Measurements from ENCODE around the gene THAP7. TPM values are rescaled to one million over a fixed set of nuclear protein-coding genes. Genes with fewer than 3 reads are reported as not detected.

The THAP7 gene
- total RNA-seq, 1 experiment from 2014 or later = 23.5 TPM

GRCh38 chr22:20986365-20986764, 15.6 kb downstream of the THAP7 start:
- DNase-seq (ENCODE audit: low read depth, low spot score) (no peak), ATAC-seq (no peak)
- Histone ChIP-seq H3K27me3 (ENCODE audit: control insufficient read depth, insufficient read depth, low read length) (no peaks in the 10 kb centered on the region), H3K4me1 (ENCODE audit: control insufficient read depth, insufficient read depth, low read length) (0 out of 2 replicates have a peak, but pooled peaks cover 2% of the 10 kb centered on the region), H3K9me3 (ENCODE audit: control insufficient read depth, insufficient read depth, low read depth, low read length) (no peaks in the 10 kb centered on the region), H3K27ac (ENCODE audit: low read length) (no peak overlapping the region), H3K4me3 (ENCODE audit: low read depth in 2 of 2, low read length in 2 of 2) (no peak overlapping the region), H3K36me3 (ENCODE audit: control insufficient read depth, insufficient read depth, low read length) (no peaks in the 10 kb centered on the region; the same call in 1 of the 2 replicates)
- TF ChIP-seq SIN3A (IDR thresholded peaks at IDR 0.05; ENCODE audit: borderline replicate concordance, insufficient read depth, low read depth, low read length) (no peak), CTCF (IDR thresholded peaks at IDR 0.05) (no peak), TCF7L2 (IDR thresholded peaks at IDR 0.05; ENCODE audit: low read depth, low read length) (no peak), POLR2AphosphoS5 (IDR thresholded peaks at IDR 0.05; ENCODE audit: low read depth, low read length) (no peak)
- TF ChIP-seq, protein P1, sequence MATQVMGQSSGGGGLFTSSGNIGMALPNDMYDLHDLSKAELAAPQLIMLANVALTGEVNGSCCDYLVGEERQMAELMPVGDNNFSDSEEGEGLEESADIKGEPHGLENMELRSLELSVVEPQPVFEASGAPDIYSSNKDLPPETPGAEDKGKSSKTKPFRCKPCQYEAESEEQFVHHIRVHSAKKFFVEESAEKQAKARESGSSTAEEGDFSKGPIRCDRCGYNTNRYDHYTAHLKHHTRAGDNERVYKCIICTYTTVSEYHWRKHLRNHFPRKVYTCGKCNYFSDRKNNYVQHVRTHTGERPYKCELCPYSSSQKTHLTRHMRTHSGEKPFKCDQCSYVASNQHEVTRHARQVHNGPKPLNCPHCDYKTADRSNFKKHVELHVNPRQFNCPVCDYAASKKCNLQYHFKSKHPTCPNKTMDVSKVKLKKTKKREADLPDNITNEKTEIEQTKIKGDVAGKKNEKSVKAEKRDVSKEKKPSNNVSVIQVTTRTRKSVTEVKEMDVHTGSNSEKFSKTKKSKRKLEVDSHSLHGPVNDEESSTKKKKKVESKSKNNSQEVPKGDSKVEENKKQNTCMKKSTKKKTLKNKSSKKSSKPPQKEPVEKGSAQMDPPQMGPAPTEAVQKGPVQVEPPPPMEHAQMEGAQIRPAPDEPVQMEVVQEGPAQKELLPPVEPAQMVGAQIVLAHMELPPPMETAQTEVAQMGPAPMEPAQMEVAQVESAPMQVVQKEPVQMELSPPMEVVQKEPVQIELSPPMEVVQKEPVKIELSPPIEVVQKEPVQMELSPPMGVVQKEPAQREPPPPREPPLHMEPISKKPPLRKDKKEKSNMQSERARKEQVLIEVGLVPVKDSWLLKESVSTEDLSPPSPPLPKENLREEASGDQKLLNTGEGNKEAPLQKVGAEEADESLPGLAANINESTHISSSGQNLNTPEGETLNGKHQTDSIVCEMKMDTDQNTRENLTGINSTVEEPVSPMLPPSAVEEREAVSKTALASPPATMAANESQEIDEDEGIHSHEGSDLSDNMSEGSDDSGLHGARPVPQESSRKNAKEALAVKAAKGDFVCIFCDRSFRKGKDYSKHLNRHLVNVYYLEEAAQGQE (IDR thresholded peaks at IDR 0.05; ENCODE audit: insufficient read depth in 1 of 2, low read depth in 2 of 2, low read length in 1 of 2) = no peak
- intact Hi-C loops (cut with micrococcal nuclease; ENCODE audit: unreplicated experiment) (no loop called here), in situ Hi-C loops (cut with HindIII; ENCODE audit: low pct_unique_long_range_greater_than_20kb, low sequenced_read_pairs) (no loop called here)
- ChIA-PET CTCF (no interaction called here), POLR2A (interaction anchor here (0.6 to 0.7 kb wide), 3 partner anchors 31 to 107 kb away, joined by 3 read pairs; no protein-coding TSS in a partner anchor)
- BruUV-seq (replicated peaks) = TSS peak; percentile 64

GRCh38 chr22:20985720-20986119, 16.2 kb downstream of the THAP7 start:
- H3K27ac ChIP-seq (ENCODE audit: low read length) = no peak overlapping the region
- POLR2A ChIA-PET = no interaction called here
- intact Hi-C loops (cut with micrococcal nuclease; ENCODE audit: unreplicated experiment) = no loop called here
- in situ Hi-C loops (cut with HindIII; ENCODE audit: low pct_unique_long_range_greater_than_20kb, low sequenced_read_pairs) = no loop called here
- 0 out of 2 replicates have a peak, but pooled peaks cover 3% of the 10 kb centered on the region for H3K4me1 ChIP-seq (ENCODE audit: control insufficient read depth, insufficient read depth, low read length)
- CTCF ChIA-PET = no interaction called here
- BruUV-seq (replicated peaks) = no TSS peak
- no peak for DNase-seq (ENCODE audit: low read depth, low spot score)
- H3K36me3 ChIP-seq (ENCODE audit: control insufficient read depth, insufficient read depth, low read length) = no peaks in the 10 kb centered on the region; the same call in 1 of the 2 replicates
- H3K27me3 ChIP-seq (ENCODE audit: control insufficient read depth, insufficient read depth, low read length) = no peaks in the 10 kb centered on the region
- no peaks in the 10 kb centered on the region for H3K9me3 ChIP-seq (ENCODE audit: control insufficient read depth, insufficient read depth, low read depth, low read length)
- no peak for ATAC-seq
- TF ChIP-seq, protein P1 (IDR thresholded peaks at IDR 0.05; ENCODE audit: insufficient read depth in 1 of 2, low read depth in 2 of 2, low read length in 1 of 2) = no peak
- TF ChIP-seq POLR2AphosphoS5 (IDR thresholded peaks at IDR 0.05; ENCODE audit: low read depth, low read length) = no peak
- no peak for TF ChIP-seq CTCF (IDR thresholded peaks at IDR 0.05)
- TF ChIP-seq SIN3A (IDR thresholded peaks at IDR 0.05; ENCODE audit: borderline replicate concordance, insufficient read depth, low read depth, low read length) = no peak
- no peak for TF ChIP-seq TCF7L2 (IDR thresholded peaks at IDR 0.05; ENCODE audit: low read depth, low read length)
- no peak overlapping the region for H3K4me3 ChIP-seq (ENCODE audit: low read depth in 2 of 2, low read length in 2 of 2)

Data from Panc1 (cell line).